ENCODE results near the gene JUP.

DNA sequence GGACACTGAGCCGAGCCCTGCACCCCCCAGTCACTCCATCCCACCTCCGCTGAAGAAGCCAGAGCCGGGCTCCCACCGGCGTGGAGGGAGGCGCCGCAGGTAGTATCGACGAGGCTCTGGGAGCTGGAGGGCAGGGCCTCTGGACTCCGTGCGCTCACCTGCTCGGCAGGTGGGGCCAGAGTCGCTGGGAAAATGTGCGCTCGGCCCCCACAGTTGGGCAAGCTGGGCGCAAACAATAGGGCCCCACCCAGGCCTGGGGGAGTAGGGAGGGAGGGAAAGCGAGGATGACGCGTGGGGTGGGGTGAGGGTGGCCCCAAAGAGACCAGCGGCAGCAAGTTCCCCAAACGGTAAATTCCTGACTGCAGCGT, 668 bp downstream of the JUP start:
- TF ChIP-seq CEBPB (IDR thresholded peaks at IDR 0.05) (0 out of 2 replicates have a peak, but pooled peaks have one; percentile 64), TAF1 (IDR thresholded peaks at IDR 0.05; ENCODE audit: low read depth) (peak; percentile 20; the same call in 1 of the 2 replicates), CREB1 (IDR thresholded peaks at IDR 0.05; ENCODE audit: low read depth) (no peak), NFIC (IDR thresholded peaks at IDR 0.05) (no peak), EP300 (IDR thresholded peaks at IDR 0.05; ENCODE audit: borderline replicate concordance) (peak; percentile 64; the same call in 1 of the 2 replicates), YY1 (IDR thresholded peaks at IDR 0.05; ENCODE audit: low read depth) (0 out of 2 replicates have a peak, but pooled peaks have one; percentile 41)
- TF ChIP-seq, protein P1, sequence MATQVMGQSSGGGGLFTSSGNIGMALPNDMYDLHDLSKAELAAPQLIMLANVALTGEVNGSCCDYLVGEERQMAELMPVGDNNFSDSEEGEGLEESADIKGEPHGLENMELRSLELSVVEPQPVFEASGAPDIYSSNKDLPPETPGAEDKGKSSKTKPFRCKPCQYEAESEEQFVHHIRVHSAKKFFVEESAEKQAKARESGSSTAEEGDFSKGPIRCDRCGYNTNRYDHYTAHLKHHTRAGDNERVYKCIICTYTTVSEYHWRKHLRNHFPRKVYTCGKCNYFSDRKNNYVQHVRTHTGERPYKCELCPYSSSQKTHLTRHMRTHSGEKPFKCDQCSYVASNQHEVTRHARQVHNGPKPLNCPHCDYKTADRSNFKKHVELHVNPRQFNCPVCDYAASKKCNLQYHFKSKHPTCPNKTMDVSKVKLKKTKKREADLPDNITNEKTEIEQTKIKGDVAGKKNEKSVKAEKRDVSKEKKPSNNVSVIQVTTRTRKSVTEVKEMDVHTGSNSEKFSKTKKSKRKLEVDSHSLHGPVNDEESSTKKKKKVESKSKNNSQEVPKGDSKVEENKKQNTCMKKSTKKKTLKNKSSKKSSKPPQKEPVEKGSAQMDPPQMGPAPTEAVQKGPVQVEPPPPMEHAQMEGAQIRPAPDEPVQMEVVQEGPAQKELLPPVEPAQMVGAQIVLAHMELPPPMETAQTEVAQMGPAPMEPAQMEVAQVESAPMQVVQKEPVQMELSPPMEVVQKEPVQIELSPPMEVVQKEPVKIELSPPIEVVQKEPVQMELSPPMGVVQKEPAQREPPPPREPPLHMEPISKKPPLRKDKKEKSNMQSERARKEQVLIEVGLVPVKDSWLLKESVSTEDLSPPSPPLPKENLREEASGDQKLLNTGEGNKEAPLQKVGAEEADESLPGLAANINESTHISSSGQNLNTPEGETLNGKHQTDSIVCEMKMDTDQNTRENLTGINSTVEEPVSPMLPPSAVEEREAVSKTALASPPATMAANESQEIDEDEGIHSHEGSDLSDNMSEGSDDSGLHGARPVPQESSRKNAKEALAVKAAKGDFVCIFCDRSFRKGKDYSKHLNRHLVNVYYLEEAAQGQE (IDR thresholded peaks at IDR 0.05; ENCODE audit: low read depth) = no peak
